ENCODE measurements around the gene KCTD2.

- TF ChIP-seq CTCF (IDR thresholded peaks at IDR 0.05) = no peak
- no peak for TF ChIP-seq EP300 (IDR thresholded peaks at IDR 0.05)
Measured at GRCh38 chr17:75010683-75011400, 36.2 kb upstream of the KCTD2 start.

Data from suprapubic skin (tissue), 3 donors.